Colon (tissue), 2 donors: Measurements from ENCODE around the gene FLT3.

Source experiments
- FAIRE-seq: peaks from 2 replicates; lab custom pipeline; 2012; peaks lifted over from hg19 to GRCh38; lab: Jason Lieb, UNC
- donor health status: control.
- donor health status: control.

The FLT3 gene

DNA sequence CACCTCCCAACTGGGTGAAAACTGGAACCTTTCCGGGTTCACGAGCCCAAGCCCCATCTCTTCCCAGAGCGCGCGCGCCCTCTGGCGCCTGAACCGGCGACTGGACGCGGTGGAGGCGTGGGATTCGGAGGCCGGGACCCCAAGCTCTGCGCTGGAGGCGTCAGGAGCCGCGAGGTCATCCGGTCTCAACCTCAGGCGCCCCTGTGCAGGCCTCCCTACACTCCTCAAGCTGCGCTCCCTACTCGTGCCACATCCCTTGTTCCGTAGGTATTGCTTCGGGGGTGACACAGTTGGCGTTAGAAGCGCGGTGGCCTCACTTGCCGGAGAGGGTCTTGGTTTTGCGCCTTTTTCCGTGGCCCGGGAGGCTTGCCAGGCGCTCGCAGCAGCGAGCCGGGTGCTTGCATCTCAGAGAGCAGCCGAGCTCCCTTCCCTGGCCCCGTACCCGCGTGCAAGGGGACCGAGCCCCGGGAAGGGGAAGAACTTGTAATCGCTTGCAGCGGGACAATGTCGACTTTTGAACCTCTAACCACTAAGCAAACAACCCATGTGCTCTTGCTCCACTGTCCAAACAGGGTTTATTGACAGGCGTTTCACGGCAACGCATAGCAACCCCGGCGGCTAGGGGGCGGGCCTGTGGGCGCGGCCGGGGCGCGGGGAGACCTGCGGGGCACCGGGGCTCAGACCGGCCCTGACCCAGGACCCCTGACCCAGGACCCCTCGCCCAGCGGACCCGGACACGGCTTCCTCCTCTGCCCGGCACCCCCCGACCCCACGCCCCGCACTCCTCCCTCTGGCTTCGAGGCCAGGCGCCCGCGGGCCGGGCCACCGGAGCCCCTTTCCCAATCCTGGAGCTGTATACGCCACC lies 139.8 kb downstream of the FLT3 start:
- FAIRE-seq, result no peak

DNA sequence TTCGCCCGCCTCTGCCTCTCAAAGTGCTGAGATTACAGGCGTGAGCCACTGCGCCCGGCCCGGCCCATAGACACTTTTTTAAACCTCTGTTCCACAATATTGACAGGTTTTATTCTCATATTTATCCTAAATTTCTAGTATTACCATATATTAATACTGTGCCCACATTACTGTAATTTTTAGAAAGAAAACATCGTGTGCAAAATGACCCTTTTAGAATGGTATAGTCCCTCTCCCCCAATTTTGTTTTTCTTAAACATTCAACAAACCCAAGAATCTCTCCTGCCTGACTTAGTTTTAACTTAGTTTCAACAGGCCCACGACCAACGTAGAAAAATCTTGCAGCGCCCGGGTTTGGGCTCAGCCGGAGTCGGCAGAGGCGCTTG lies 140.4 kb downstream of the FLT3 start:
- FAIRE-seq, result no peak

DNA sequence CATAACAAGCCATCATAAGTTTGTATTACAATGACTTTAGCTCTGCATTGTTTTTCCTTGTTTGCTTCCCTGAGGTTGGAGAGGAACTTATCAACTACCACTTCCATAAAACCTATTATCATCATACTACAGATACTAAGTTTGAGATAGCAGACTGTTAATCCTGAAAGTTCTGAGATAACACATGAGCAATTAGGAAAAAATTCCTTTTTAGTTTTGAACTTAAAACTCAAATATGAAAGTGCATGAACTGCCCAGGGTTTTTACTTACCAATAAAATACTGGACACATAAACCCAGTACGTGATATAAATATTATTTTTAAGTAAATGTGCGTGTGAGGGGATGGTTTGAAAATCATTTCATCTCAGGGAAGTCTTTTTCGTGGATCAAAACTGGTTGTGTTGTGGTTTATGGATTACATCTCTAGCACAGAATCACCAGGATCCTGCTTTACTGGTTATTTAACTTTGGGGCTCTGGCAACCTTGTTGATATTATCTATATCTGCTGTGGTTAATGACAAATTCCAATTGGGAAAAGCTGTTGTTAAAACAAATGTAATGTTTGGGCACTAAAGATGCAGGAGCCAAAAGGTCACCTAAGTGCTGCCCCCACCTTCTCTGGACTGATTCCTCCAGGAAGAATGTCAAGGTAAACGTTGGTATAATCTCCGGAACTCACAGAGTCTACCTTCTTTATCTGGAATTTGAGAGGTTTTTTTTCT lies 143.6 kb downstream of the FLT3 start:
- FAIRE-seq, result no peak

DNA sequence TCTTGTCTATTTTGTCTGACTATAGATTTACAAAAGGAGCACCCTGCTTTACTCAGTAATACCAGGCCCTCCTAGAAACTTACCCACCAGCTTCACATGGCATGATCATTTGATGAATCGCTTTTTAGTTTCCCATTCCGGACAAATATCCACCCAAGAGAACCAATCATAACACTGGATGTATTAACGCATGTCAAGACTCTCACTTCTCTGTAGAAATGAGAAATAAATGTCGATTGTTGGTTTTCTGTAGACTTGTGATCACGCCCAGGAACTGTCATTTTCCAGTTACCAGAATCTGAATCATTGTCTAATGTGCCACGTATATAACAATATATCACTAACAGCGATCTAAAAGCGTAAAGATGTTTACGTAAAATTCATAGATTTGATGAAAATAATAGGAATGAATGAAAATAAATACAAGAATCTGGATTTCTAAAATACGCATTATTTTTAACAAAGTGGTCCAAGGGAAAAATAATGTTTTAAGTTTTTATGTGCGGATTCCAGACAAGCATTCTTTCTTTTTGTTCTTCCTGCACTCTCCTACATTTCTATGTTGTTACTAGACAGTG lies 145.3 kb downstream of the FLT3 start:
- FAIRE-seq, result no peak

DNA sequence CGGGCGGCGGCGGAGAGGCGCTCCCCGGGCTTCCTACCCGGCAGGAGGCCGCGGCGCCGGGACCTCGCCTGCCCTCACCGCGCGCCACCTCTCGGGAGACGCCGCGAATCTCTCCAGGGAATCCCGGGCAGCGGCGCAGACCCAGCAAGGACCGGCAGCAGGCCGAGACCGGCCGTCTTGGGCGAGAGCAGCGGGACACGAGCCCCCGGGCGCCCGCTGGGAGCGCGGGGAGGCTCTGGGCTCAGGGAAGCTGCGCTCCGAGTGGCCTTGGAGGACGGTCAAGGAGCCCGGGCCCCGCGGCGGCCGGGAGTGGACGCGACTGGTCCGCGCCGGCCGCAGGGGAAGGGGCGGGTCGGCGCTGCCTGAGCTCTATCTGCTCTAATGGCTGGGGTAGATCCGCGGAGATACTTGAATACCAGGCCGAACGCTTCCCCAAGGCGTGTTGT lies 145.9 kb downstream of the FLT3 start:
- FAIRE-seq, result no peak

DNA sequence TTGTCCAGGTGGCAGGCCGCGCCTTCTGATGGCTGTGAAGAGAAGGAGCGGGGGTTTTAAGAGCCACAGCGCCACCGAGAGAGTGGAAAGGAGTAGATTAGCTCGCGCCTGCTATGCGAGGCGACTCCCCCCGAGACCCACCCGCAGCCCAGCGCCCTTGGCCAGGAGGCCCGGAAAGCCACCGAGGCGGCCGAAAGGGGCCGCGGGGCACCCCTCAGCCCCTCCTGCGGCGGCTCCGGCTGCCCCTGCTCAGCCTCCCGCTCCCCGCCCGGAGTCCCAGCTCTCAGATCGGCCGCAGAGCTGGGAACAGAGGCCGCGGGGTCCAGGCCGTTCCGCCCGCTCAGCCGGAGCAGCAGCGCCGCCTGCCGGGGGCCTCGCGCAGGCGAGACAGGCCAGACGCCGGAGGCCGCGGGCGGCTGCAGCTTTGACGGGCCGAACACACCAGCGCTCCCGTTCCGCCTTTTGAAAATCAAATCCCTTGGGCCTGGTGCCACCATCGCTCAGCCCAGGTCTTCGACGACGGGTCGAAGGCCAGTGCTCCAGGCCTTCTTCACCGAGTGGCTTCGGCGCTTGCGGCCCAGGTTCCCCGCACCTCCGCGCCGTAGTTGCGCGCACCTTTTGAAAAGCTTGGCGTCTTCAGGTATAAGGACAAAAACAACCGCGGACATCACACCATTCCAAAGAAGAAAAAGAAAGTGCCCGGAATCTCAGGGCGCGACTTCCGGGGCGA lies 146.5 kb downstream of the FLT3 start:
- no peak for FAIRE-seq
